Hematopoietic multipotent progenitor cell treated with erythropoietin and hydrocortisone succinate and interleukin-3 and kit ligand, for 6 days (in vitro differentiated cells): ENCODE results near the gene GDNF.
A peak's percentile ranks its signal among the peaks of the same experiment; 100 is the strongest.

Experiments used
- DNase-seq: peaks from one replicate; pipeline ENCODE4 v3.0.0-alpha.2; 2015

Gene GDNF

DNA sequence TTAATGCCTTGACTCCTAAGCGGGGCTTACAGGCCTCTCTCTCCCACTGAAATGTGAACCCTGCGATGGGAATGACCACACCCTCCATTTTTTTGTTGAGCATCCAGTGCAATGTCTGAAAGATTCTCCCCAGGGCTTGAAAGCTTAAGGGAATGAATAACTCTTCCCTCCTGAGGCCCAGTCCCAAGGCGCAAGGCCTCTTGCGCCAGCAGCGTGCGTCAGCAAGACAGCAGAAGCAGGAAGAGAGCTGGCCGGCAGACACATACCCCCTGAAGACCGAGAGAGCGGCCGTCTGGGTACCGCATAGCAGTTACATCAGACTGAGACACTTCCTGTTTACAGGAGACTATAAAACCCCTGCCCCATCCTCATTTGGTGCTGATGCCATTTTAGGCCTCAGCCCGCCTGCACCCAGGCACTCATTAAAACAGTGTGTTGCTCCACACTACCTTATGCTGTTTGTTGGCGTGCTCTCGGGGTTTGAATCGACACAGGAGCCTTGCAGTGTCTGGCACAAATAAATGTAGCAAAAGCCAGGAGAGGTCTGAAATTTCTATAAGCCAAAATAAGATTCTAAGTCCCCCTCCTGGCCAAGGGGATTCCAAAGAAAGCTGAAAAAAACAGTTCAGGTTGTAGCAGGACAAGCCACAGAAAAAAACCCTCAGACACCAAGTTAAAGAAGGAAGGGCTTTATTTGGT, 62.3 kb downstream of the GDNF start:
- DNase-seq, result no peak

DNA sequence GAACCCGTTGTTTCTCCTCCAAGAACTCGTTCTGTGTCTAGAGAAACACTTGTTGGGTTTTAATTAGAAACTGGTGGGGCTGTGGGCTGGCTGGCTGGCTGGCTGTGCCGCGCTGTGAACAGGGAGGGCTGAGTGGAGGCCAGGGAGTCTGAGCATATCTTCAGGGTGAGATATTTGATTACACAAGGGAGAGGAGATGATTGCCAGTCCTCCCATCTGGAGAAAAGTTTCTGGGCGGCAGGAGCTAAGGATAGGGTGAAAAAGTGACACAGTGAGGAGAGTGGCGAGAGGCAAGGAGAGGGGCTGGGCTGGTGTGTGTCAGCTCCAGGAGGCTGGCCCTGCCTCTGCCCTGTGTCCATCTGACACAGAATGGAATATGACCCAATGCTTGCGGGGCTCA, 63.0 kb downstream of the GDNF start:
- DNase-seq, result no peak

DNA sequence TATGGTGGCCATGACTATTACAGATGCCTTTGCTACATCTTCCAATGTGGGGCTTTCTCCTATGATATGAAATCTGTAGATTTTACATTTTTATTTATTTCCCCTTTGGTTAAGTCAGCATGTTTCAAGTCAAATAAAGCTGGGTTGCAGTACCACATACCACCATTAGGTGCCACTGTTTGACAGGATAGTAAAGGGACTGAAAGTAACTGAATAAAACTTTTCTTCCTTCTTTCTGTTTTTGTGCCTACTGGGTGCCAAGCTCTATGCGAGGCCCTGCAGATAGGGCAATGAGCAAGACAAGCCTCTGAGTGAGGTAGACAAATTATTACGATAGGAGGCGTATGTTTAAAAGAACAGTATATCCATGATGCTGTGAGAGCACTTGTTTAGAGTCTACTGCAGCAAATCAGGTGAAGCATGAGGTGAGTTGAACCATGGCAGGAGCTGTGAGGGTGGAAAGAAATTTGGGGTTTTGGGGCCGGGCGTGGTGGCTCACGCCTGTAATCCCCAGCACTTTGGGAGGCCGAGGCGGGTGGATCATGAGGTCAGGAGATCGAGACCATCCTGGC, 64.8 kb downstream of the GDNF start:
- DNase-seq, result peak; percentile 42

DNA sequence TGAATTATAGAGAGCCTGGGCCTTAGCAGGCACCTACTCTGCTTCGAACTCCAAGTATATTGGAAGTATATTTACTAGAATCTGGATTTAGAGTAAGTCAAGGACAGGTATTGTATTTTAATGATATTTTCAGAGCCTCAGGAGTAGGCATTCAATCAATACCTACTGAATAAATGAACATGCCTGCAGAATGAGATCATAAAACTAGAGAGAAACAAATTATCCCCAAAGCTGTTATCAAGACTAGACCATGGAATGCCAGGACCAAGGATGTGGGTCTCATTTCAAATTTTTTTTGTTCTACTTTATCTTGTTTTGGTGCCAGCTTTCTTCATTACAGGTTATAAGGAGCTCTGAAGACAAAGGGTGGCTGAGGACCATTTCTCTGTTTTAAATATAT, 66.0 kb downstream of the GDNF start:
- DNase-seq, result no peak

DNA sequence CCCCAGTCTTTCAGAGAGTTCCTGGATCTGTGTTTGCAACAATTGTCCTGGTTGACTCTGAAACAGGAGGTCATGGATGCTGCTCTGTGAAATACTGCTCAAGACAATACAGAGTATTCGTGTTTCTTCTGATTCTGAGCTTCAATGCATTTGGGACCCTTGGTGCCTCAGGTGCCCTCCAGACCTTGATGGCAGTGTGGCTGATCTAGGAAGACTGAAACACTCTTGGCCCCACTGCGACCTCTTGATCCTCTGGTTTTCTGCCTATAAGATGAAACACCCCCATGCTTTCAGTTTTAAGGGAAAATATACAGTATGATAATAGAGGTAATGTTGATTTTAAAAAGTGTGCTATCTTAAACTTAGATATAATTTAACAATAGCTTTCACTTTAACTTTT, 67.6 kb downstream of the GDNF start:
- no peak for DNase-seq

DNA sequence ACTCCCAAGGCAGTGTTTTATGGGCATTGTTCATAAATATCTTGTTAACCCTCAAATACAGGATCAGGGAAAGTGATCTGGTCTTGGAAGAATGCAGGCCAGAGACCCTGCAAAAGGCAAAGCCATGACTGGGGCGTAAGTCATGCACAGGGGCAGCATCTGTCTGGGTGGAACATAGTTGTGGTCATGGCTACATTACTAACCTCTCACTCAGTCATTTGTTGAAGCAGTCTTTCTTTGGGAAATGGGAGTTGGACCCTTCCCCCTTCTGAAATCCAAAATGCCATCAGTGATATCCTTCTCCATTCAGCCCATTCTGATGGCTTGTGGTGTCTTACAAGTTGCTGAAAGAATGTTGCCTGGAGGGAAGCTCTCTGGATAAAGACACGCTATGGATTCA, 68.1 kb downstream of the GDNF start:
- no peak for DNase-seq

DNA sequence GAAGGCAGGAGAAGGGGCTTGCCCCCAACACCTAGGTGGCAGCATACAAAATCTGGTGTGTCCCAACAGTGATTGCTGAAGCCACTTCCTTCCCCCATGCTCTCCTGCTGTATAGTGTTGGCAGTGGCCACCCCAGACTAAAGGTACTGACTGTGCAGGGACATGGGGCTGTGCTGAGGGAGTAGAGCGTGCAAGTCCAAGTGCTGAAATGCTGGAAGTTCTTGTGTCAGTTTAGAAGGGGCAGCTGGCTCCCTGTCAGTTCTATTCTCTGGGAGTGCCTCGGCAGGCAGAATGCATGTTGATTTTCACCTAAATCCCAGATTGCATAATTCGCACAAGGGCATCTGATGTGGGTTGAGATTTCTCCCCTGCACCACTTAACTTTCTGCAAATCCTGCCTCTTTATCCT, 68.6 kb downstream of the GDNF start:
- DNase-seq, result no peak

DNA sequence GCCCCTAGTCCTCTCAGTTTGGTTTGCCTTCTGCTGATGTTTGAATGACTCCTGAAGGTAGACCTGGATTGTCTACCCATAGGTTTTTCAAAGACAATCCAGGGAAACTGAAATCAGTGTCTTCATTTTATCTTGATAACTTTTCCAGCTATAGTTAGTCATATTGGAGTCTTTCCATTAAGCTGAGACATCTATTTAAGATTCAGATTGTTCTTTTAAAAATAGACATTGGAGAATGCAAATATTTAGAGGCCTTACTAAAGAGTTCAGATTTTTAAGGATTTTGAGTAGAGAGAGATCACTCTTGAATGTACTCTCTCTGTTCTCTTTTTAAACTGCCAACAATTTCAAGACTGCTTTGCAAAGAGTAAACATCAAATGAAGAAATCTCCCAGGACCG, 69.1 kb downstream of the GDNF start:
- no peak for DNase-seq

DNA sequence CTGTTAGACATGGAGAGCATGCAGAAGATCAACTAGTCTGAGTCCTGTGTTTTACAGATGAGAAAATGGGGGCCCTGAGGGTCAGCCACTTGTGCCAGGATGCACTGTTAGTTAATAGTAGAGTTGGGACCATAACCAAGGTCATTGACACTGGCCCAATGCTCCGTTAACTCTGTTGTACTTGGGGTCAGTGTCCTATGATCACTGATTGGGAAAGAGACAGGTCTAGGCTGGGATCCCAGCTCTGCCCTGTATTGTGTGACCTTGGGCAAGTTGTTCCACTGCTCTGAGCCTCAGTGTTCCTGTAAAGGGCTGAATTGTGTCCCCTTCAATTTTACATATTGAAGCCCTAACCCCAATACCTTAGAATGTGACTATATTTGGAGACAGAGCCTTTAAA, 70.0 kb downstream of the GDNF start:
- DNase-seq, result no peak

DNA sequence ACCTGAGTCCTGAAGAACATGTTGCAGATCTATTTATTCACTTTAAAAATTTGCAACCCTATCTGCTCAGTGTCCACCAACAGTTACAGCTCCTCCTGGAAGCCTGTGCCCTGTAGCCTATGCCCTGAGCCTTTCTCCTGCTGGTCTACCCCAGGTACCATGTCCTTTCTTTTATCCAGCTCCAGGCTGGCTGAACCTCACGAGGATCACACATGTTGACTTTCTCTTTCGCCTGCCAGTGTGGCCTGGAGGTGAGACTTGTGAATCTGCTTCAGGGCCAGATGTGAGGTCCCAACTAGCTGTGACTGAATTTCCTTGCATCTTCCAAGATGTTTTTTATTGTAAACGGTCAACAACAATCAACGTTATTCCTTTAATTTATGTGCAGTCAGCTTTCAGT, 70.7 kb downstream of the GDNF start:
- no peak for DNase-seq

DNA sequence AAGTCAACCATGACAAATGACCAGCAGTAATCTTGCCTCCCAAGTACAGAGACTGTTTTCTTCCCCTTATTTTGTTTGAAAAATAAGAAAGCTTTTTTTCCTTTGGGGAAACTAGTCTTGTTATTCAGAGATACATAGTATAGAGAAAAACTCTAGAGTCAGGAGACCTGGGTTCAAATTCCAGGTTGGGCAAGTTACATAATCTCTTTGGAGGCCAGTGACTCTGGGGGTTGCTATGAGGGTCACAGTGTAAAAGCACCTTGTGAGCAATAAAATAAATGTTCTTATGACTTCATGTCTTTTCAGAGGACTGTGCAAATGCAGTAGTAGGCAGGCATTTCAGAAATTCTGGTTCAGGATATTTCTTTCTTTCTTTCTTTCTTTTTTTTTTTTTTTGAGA, 71.5 kb downstream of the GDNF start:
- no peak for DNase-seq

DNA sequence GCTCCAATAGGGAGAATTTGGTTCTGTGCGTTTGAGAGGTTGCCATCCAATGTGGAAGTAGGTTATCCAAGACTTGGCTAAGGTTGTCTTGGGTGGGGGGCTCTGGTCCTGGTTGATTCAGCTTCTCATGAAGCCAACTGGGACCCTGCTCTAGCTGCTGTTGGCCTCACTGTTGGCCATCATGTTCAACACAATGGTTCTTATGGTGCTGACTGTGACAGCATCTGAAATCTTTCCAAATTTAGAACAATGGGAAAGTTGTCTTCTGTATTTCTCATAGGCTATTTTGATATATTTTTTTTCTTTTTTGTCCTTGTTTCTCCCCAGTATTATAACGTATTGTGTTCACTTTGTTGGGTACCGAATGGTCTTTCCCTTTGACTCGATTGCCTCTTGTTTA, 71.9 kb downstream of the GDNF start:
- no peak for DNase-seq

DNA sequence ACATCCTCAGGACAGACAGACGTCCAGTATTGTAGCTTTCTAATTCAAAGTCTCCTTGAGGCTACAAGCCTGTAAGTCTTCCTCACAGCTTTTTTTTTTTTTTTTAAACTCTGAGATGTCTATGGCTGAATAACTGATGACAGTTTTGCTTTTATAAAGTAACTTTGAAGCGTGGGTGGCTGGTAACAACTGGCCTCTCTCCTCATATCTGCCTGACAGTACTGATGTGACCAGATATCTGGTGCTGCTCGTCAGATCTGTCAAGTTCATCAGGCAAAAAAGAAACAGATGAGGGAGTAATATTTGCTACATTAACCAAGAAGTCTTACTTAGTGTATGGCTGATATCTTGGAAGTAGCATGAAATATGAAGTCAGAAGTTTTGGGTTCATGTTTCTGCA, 72.6 kb downstream of the GDNF start:
- DNase-seq, result no peak
